Heart left ventricle (tissue), 16 donors: ENCODE data around the gene LGALS13. TPM values are rescaled to one million over a fixed set of nuclear protein-coding genes. Genes with fewer than 3 reads are reported as not detected.

Source experiments
- ATAC-seq, 4 donors: fragments of 200-7000 bp; cut with Tn5 transposase; one replicate each; pipeline ENCODE4 v1.9.1; 2020 to 2022; ENCODE audit warnings: moderate library complexity in 4 of 4, mild to moderate bottlenecking in 3 of 4, moderate number of reproducible peaks in 1 of 4
- DNase-seq, 5 donors: peaks; one replicate each; pipeline ENCODE4 v3.0.0-alpha.2; 2020
- H3K27ac ChIP-seq, 12 donors: fragments of 200-600 bp; sonication (generic) in 4 of 12; one replicate each; pipeline versions ENCODE4 v1.5.0 to v1.8.0; 2016 to 2022; ENCODE audit warnings: mild to moderate bottlenecking in 2 of 12
- H3K27me3 ChIP-seq, 9 donors: fragments of 200-600 bp; sonication (generic) in 2 of 9; one replicate each; pipeline versions ENCODE4 v1.5.1 to v1.8.0; 2016 to 2022; ENCODE audit warnings: mild to moderate bottlenecking in 3 of 9
- H3K36me3 ChIP-seq, 9 donors: fragments of 200-600 bp; sonication (generic) in 2 of 9; one replicate each; pipeline versions ENCODE4 v1.5.0 to v1.8.0; 2018 to 2022; ENCODE audit warnings: mild to moderate bottlenecking in 2 of 9
- H3K4me1 ChIP-seq, 12 donors: fragments of 200-600 bp; sonication (generic) in 4 of 12; one replicate each; pipeline versions ENCODE4 v1.5.0 to v1.8.0; 2016 to 2022; ENCODE audit warnings: mild to moderate bottlenecking in 3 of 12
- H3K4me3 ChIP-seq, 12 donors: fragments of 200-600 bp; sonication (generic) in 4 of 12; one replicate each; pipeline versions ENCODE4 v1.5.0 to v1.8.0; 2017 to 2022; ENCODE audit warnings: mild to moderate bottlenecking in 9 of 12, moderate library complexity in 4 of 12
- H3K9me3 ChIP-seq, 12 donors: fragments of 200-600 bp; sonication (generic) in 4 of 12; one replicate each; pipeline versions ENCODE4 v1.5.0 to v1.8.0; 2016 to 2022; ENCODE audit warnings: mild to moderate bottlenecking in 1 of 12
- POLR2A ChIP-seq, 2 donors: fragments of 450-650 bp; IDR thresholded peaks; one replicate each; pipeline ENCODE4 v1.6.1; 2017; ENCODE audit warnings: antibody characterized with exemption in 2 of 2, mild to moderate bottlenecking in 2 of 2, moderate library complexity in 2 of 2
- WGBS, 4 donors: extraction: QIAGEN DNeasy Blood & Tissue Kit in 2 of 4; methylation state at CpG; one replicate each; pipeline versions ENCODE4 v1.1.5 to v1.1.7; 2013 to 2018; 5-methylcytosine and 5-hydroxymethylcytosine counted together
- intact Hi-C, 10 donors: fragments of 100-400 bp; cut with DNase I; formaldehyde crosslinking; loops; one replicate each; pipeline versions ENCODE4 v1.11.1 to v1.14.2; 2022
- polyA plus RNA-seq, 2 donors: library from polyadenylated mRNA; stranded (reverse); fragments of 200-250 nt; gene quantifications; one replicate each; pipeline ENCODE4 v1.2.3, GENCODE V29; 2013
- total RNA-seq, 9 donors: library from RNA; depleted of rRNA in 2 of 9; stranded (reverse); fragments of >200 nt in 2 of 9; fragmentation: NEBNext Ultra II Directional in 3 of 9; extraction: Animal tissue kit (Norgen Biotek cat#: 25700) in 3 of 9; gene quantifications; one replicate each; pipeline versions ENCODE4 v1.1.0 to v1.2.4, GENCODE V29; 2016 to 2023
- TF ChIP-seq, protein P1 (sequence below), 12 donors: fragments of 200-600 bp; sonication (generic) in 4 of 12; IDR thresholded peaks; one replicate each; pipeline versions ENCODE4 v1.5.0 to v1.8.0; 2018 to 2022; ENCODE audit warnings: antibody characterized with exemption in 12 of 12, mild to moderate bottlenecking in 5 of 12
- donor health status: ischemic (EF 13 %, LVEDD 7.1; RV severe dilation, severe dysfunction).
- donor health status: healthy with polysubstance abuse.
- donor health status: DM: no; HTN: yes; CAD: no.
- donor health status: DM: no; HTN: no; CAD: no.
- donor health status: ischemic (EF 25% LVEDD 6.9; RV normal size, moderate dysfunction).
- donor health status: ischemic (EF 25% LVEDD 5.7; RV mildly dilated, moderate dysfunction).
- donor health status: healthy.
- donor health status: DM: yes; HTN: yes; CAD: no.
- donor health status: ischemic (EF 35%, LVEDD 5.7; RV mildly dilated, moderate dysfunction).
- donor health status: nonischemic (EF 11% LVEDD 7.7; RV severe dilation, severe dysfunction).
- donor health status: DM: yes; HTN: yes; CAD: no.
- donor health status: PGD.
- donor health status: ischemic (EF 29% LVEDD 5.4; RV normal size, mild dysfunction).
- donor health status: nonischemic (EF 23%, LVEDD 6.1; RV moderate dilation, normal function).

Gene LGALS13
- total and polyA plus RNA-seq, 11 donors: not detected

DNA sequence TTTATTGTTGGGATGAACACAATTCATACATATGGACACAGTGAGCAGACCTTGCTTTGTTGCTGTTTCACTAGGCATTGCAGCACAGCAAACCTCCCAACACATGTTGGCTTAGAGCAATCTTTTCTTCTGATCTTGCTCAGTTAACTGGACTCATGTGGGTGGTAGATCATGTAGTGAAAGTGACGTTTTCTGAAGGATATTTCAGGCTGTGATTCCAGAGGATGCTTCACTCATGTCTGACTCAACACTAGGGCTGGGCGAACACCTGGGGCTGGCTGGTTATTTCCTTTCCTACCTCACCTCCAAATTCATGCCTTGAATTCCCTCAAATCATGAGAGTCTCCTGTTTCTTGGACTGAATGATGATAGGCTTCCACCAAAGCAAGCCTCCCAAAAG, 14.3 kb upstream of the LGALS13 start:
- no peaks in the 10 kb centered on the region for H3K36me3 ChIP-seq
- intact Hi-C loops: no loop called here
- H3K9me3 ChIP-seq: no peaks in the 10 kb centered on the region
- no peak overlapping the region for H3K27ac ChIP-seq
- no peak for TF ChIP-seq POLR2A (IDR thresholded peaks at IDR 0.05)
- TF ChIP-seq, protein P1, sequence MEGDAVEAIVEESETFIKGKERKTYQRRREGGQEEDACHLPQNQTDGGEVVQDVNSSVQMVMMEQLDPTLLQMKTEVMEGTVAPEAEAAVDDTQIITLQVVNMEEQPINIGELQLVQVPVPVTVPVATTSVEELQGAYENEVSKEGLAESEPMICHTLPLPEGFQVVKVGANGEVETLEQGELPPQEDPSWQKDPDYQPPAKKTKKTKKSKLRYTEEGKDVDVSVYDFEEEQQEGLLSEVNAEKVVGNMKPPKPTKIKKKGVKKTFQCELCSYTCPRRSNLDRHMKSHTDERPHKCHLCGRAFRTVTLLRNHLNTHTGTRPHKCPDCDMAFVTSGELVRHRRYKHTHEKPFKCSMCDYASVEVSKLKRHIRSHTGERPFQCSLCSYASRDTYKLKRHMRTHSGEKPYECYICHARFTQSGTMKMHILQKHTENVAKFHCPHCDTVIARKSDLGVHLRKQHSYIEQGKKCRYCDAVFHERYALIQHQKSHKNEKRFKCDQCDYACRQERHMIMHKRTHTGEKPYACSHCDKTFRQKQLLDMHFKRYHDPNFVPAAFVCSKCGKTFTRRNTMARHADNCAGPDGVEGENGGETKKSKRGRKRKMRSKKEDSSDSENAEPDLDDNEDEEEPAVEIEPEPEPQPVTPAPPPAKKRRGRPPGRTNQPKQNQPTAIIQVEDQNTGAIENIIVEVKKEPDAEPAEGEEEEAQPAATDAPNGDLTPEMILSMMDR (IDR thresholded peaks at IDR 0.05): no peak
- WGBS, 4 donors: 19 to 40% (median 34%) methylated on average over 2 of the region's 2 CpGs
- ATAC-seq (no peak), DNase-seq (no peak)
- peaks cover 0 to 10% (median 0%) of the 10 kb centered on the region in 9 donors for H3K27me3 ChIP-seq
- no peak overlapping the region for H3K4me3 ChIP-seq
- no peaks in the 10 kb centered on the region for H3K4me1 ChIP-seq

DNA sequence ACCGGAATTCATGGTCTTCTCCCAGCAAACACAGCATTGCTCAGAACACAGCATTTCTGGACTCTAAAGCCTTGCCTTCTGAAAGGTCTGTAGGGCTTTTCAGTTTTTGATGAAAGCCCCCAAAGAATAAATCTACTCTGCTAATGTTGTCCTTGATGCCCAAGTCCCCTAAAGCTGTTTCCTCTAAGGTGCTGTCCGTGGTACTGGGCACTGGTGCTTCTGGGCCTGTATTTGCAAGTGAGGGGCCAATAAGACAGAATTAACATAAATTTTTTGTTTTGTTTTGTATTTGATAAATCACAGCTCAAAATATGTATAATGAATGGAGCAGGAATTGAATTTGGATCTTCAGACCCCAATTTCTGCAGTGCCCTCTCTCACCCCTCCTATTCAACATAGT, 12.1 kb upstream of the LGALS13 start:
- Histone ChIP-seq H3K27me3 (peaks cover 0 to 10% (median 0%) of the 10 kb centered on the region in 9 donors), H3K4me1 (no peaks in the 10 kb centered on the region), H3K9me3 (no peaks in the 10 kb centered on the region), H3K36me3 (no peaks in the 10 kb centered on the region), H3K27ac (no peak overlapping the region), H3K4me3 (no peak overlapping the region)
- TF ChIP-seq, protein P1 (IDR thresholded peaks at IDR 0.05): no peak
- TF ChIP-seq POLR2A (IDR thresholded peaks at IDR 0.05): no peak
- 39 to 46% (median 41%) methylated on average over 2 of the region's 2 CpGs for WGBS, 4 donors
- no peak for ATAC-seq
- intact Hi-C loops: no loop called here
- no peak for DNase-seq

DNA sequence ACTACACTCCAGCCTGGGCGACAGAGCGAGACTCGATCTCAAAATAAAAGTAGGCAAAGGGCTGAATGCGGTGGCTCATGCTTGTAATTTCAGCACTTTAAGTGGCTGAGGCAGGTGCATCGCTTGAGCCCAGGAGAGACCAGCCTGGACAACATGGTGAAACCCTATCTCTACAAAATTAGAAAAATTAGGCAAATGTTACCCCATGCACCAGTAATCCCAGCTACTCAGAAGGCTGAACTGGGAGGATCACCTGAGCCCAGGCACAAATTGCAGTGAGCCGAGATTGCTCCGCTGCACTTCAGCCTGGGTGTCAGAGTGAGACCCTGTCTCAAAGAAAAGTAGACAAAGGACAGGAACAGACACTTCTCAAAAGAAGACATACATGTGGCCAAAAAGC, 9.9 kb upstream of the LGALS13 start:
- Histone ChIP-seq H3K27ac (no peak overlapping the region), H3K4me1 (no peaks in the 10 kb centered on the region), H3K9me3 (no peaks in the 10 kb centered on the region), H3K36me3 (no peaks in the 10 kb centered on the region), H3K27me3 (peaks cover 0 to 22% (median 0%) of the 10 kb centered on the region in 9 donors), H3K4me3 (no peak overlapping the region)
- WGBS, 4 donors: 75 to 88% (median 83%) methylated on average over 7 of the region's 7 CpGs
- TF ChIP-seq, protein P1 (IDR thresholded peaks at IDR 0.05): no peak
- TF ChIP-seq POLR2A (IDR thresholded peaks at IDR 0.05): no peak
- DNase-seq: no peak
- intact Hi-C loops: no loop called here
- no peak for ATAC-seq

DNA sequence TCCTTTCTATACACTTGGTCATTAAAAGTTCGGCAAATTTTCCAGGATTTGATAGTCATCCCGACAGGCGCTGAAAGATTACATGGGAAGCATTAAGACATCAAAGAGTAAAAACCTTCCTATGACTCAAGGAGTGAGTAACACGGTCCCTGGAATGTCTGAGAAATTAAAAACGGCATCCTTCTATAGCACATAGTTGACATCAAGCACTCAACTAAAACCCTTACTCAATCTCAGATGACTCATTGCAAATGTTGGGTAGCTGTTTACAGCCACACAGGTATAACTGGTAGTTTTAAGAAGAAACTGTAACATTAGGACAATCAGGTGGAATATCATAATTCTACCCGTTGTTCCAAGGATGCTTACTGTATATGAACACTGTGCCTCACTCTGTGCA, 6.4 kb upstream of the LGALS13 start:
- intact Hi-C loops: no loop called here
- Histone ChIP-seq H3K27me3 (peaks cover 0 to 27% (median 0%) of the 10 kb centered on the region in 9 donors), H3K36me3 (no peaks in the 10 kb centered on the region), H3K27ac (no peak overlapping the region), H3K4me1 (no peaks in the 10 kb centered on the region), H3K9me3 (peaks cover 0 to 5% (median 0%) of the 10 kb centered on the region in 12 donors), H3K4me3 (no peak overlapping the region)
- WGBS, 4 donors: 76 to 82% (median 81%) methylated on average over 6 of the region's 6 CpGs
- no peak for DNase-seq
- no peak for ATAC-seq
- TF ChIP-seq, protein P1 (IDR thresholded peaks at IDR 0.05): no peak
- TF ChIP-seq POLR2A (IDR thresholded peaks at IDR 0.05): no peak
